GM19035 (cell line): ENCODE results near the gene KCNQ1.

Experiments
- ATAC-seq: cut with Tn5 transposase; IDR thresholded peaks from one replicate; pipeline ENCODE4 v1.9.1; 2021; ENCODE audit not compliant: unreplicated experiment

Gene KCNQ1

GRCh38 chr11:2674658-2675131 is 229.9 kb downstream of the KCNQ1 start:
- no peak for ATAC-seq

GRCh38 chr11:2675540-2675939 is 230.7 kb downstream of the KCNQ1 start:
- ATAC-seq, result no peak

DNA sequence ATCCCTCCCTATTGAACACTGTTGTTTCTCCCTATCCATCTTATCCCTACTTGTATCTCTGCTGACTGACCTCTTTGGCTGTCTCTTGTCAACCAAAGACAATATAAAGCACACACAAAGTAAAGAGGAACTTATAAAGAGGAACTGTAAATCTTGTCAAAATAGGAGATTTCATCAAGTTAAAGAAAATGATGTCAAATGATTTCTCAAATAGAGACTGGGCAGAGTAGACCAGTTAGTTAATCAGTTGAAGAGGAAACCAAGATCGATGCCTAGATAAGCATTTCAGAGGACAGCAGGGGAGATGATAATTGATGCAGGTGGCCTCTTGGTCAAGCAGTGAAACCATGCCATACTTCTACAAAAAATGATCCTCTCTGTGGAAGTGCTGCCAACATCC is 232.3 kb downstream of the KCNQ1 start:
- no peak for ATAC-seq

- no peak for ATAC-seq
Measured at GRCh38 chr11:2678396-2678795, 233.6 kb downstream of the KCNQ1 start.

GRCh38 chr11:2679011-2679676 is 234.3 kb downstream of the KCNQ1 start:
- ATAC-seq, result no peak

- ATAC-seq, result no peak
Measured at GRCh38 chr11:2681408-2682145, 236.8 kb downstream of the KCNQ1 start.

GRCh38 chr11:2683806-2684205 is 239.0 kb downstream of the KCNQ1 start:
- no peak for ATAC-seq

GRCh38 chr11:2684581-2684980 is 239.8 kb downstream of the KCNQ1 start:
- ATAC-seq, result no peak

DNA sequence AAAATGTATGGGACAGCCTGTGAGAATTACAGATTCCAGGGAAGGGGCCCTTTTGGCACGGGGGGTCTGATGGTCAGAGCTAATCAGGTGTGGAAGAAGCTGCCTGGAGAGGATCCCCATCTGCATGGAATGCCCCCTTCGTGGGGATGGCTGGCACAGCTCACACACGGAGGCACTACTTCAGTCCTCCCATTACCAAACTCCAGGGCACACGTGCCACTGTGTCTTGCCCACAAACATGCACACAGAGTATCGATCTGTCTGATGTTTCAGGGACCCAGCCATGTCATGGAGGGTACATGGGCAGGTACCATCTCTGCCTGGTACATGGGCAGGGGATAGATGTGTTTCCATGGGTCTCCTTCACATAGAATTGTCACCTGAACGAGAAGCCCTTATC is 240.2 kb downstream of the KCNQ1 start:
- ATAC-seq, result no peak

- no peak for ATAC-seq
Measured at GRCh38 chr11:2685566-2686359, 241.0 kb downstream of the KCNQ1 start.

DNA sequence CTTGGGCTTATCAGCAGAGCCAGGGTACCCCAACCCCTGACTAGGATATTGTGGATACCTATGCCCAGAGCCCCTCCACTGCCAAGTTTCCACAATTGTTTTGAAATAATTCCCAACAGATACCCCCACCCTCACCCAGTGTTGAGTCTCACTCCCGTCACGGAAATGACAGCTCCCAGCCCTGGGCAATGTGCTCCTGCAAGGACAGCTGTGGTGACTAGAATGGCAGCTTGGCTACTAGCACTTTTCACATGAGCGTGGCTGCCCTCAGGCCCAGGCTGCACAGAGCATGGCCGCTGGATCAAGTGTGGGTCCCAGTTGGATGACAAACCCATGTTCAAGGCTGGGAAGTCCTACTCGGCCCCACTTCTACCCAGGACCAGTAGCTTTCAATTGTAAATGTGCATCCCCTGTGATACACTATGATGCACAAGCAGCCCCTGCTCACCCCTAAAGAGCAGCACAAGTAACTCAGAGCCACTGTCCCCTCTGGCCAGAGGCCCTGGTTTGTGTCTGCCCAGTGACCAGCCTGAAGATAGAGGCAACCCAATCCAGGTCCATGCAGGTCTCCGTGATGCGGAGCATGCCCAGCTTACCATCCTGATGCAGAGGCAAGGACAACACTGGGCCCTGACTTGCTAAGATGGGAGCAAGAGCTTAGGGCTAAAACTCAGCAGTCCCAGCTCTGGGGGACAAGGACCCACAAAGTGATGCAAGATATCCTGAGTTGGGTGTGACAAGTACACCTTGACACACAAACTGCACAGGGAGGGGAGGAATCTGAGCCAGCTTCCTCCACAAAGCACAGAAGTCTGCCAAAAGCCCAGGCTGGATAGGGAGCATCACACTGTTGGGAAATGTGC is 241.8 kb downstream of the KCNQ1 start:
- no peak for ATAC-seq

DNA sequence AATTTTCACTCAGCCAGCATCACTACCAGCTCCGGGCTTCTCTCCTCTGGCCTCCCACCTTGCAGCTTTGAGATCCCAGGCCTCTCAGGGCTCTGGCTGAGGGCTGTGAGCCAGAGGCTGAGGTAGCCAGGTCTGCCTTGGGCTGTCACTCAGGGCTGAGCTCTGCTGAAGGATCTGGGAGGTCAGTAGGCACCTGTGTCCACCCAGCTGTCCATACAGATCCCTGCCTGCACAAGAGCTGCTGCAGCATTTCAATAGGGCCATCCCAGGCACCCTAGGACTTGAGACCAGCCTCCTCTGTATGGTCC is 242.4 kb downstream of the KCNQ1 start:
- no peak for ATAC-seq

GRCh38 chr11:2687782-2688191 is 243.0 kb downstream of the KCNQ1 start:
- ATAC-seq, result no peak

DNA sequence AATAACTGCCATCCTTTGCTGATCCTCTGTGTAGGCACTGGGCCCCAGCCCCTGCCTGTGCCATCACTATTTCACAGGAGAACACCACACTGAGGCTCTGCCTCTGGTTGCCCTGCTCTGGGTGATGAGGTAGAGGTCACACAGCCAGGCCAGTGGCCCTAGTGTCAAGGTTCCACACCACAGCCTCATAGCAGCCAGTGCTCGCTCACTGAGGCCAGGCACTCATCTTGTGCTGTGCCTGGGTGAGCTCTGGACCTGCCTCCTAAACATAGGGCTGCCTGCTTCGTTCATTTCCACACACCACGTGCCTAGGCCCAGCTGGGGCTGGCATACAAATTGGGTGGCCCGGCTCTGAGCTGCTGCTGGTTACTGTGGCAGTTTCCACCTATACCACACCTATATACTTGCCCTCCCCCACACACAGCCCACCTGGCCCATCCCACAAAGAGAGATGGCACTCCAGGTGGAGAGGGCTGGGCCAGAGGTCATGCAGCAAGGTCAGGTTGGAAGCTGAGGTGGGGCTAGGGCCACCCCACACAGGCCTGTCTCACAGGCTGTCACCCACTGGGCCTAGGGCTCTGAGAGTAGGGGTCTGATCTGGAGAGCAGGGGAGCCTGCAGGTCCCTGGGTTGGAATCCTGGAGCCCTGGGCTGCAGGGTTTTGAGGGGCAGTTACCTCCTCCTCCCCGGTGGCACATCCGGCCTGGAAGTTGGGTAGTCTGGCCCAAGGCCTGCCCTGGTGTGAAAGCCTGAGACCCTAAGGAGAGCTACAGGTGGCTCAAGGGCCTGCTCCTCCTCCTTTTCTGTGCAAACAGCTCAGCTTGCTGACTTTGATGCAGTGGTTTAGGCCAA is 243.8 kb downstream of the KCNQ1 start:
- no peak for ATAC-seq

DNA sequence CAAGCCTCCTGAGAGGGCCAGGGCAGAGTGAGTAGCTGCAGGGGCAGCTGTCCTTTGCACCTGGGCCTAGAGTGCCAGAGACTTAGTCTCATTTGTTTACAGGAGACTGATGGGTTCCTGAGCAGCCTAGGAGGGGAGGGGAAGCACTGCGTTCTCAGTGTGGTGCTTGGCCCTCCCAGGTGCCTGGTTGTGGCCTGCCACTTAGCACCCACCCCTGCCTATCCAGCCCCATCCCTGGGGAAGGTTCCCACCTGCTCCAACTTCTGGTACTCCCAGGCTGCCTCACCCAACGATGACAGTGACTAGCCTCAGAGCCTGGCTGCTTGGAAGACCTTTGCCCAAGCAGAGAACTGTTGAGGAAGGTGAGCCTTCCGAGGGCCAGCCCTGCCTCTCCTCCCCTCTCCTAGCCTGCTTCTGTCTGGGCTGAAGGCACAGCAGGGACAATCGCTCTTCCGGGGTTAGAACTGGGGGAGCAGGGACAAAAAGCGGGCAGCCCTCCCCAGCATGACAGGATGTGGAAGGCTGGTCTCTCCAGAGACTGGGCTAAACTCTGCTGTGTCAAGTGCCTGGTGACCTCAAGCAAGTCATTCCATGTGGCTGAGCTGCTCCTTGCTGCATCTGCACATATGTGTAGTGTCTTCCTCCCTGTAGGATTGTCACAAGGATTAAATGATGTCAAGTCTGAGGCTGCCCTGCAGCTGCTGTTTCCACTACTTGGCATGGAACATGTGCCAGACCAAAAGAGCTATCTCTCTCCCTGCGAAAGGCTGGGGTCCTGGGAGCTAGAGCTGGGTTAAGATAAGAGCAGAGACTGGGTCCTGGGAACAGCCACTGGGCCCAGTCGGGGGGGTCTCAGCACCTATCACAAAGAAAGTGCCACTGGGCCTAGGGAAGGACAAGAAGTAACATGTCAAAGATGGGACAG is 245.1 kb downstream of the KCNQ1 start:
- no peak for ATAC-seq

- no peak for ATAC-seq
Measured at GRCh38 chr11:2690596-2691354, 246.0 kb downstream of the KCNQ1 start.

- no peak for ATAC-seq
Measured at GRCh38 chr11:2691355-2691761, 246.6 kb downstream of the KCNQ1 start.
